ENCODE measurements around the gene STRADA.

GRCh38 chr17:63774969-63775265 lies 33.3 kb upstream of the STRADA start:
- TF ChIP-seq POLR2AphosphoS5 (IDR thresholded peaks at IDR 0.05; ENCODE audit: insufficient read depth, low read depth, low read length) = no peak
- no peak for TF ChIP-seq EZH2 (IDR thresholded peaks at IDR 0.05; ENCODE audit: borderline replicate concordance, low read depth, low read length, severe bottlenecking)
- TF ChIP-seq CTCF (IDR thresholded peaks at IDR 0.05; ENCODE audit: extremely low read depth in 1 of 2, insufficient read depth in 1 of 2, low read depth in 1 of 2, low read length in 2 of 2) = no peak
- TF ChIP-seq POLR2A (IDR thresholded peaks at IDR 0.05; ENCODE audit: low read depth, low read length) = no peak
- no peak for TF ChIP-seq FOS (IDR thresholded peaks at IDR 0.05; ENCODE audit: borderline replicate concordance, insufficient read depth, low read length)
- no peak for TF ChIP-seq MAX (IDR thresholded peaks at IDR 0.05; ENCODE audit: insufficient read depth, insufficient read length)
- TF ChIP-seq JUN (IDR thresholded peaks at IDR 0.05; ENCODE audit: borderline replicate concordance, insufficient read depth, insufficient read length, low read depth) = no peak

Measured in endothelial cell of umbilical vein (primary cell).